ENCODE data around the gene JAM3. TPM values are rescaled to one million over a fixed set of nuclear protein-coding genes. Genes with fewer than 3 reads are reported as not detected.

JAM3 gene
- total RNA-seq, 1 experiment from 2014 or later = 36.5 TPM

- Histone ChIP-seq H3K23ac (ENCODE audit: insufficient read length, low read depth, low read length) (no peak overlapping the region), H3K14ac (ENCODE audit: insufficient read depth, low read length) (peak overlapping the region; percentile 18), H4K5ac (ENCODE audit: insufficient read length, low read depth, low read length) (no peak overlapping the region), H3K18ac (ENCODE audit: insufficient read length, low read depth, low read length) (peak overlapping the region; percentile 22), H3K79me2 (ENCODE audit: insufficient read depth, low read length) (no peaks in the 10 kb centered on the region), H3K23me2 (ENCODE audit: insufficient read length, low read depth, low read length, poor library complexity, severe bottlenecking) (peaks cover 10% of the 10 kb centered on the region), H4K8ac (replicated peaks; ENCODE audit: insufficient read length, low read depth, low read length) (no peak overlapping the region), H4K91ac (ENCODE audit: insufficient read length, low read depth, low read length) (no peak overlapping the region), H3K27ac (ENCODE audit: insufficient read length, low read depth, low read length) (no peak overlapping the region), H2BK15ac (ENCODE audit: low read depth, low read length) (no peak overlapping the region), H2BK12ac (ENCODE audit: insufficient read length, low read depth, low read length) (no peak overlapping the region), H2BK20ac (ENCODE audit: low read depth, low read length, poor library complexity, severe bottlenecking) (no peak overlapping the region), H2BK5ac (ENCODE audit: insufficient read length, low read length) (no peak overlapping the region), H3K4me1 (ENCODE audit: insufficient read depth, low read length) (peaks cover 5% of the 10 kb centered on the region; the same call in 1 of the 2 replicates), H3K9me3 (ENCODE audit: control insufficient read depth, low read depth, low read length) (no peaks in the 10 kb centered on the region), H3K56ac (ENCODE audit: insufficient read length, low read depth, low read length) (no peak overlapping the region), H2AK5ac (ENCODE audit: insufficient read length, low read length) (no peak overlapping the region), H3K4ac (ENCODE audit: low read depth, low read length) (no peak overlapping the region), H4K20me1 (ENCODE audit: control insufficient read depth, insufficient read depth, insufficient read length) (no peaks in the 10 kb centered on the region), H2BK120ac (ENCODE audit: low read depth, low read length, poor library complexity, severe bottlenecking) (no peak overlapping the region), H3K79me1 (ENCODE audit: insufficient read depth, low read depth, low read length, poor library complexity, severe bottlenecking) (no peaks in the 10 kb centered on the region), H3K27me3 (ENCODE audit: insufficient read depth, low read length) (no peaks in the 10 kb centered on the region), H3K4me2 (ENCODE audit: insufficient read depth, insufficient read length, low read length) (peak overlapping the region; percentile 4), H3T11ph (ENCODE audit: low read length) (no peak overlapping the region), H2AFZ (ENCODE audit: low read length) (no peak overlapping the region), H3K9ac (ENCODE audit: extremely low read depth, insufficient read length, low read length) (no peak overlapping the region)
- Mint-ChIP-seq H3K36me3 (ENCODE audit: insufficient read depth in 1 of 3, low read depth in 3 of 3) (peaks cover 0 to 6% (median 2%) of the 10 kb centered on the region in 3 experiments; a peak in 5 of 7 replicates), H3K4me3 (peak overlapping the region; percentile 23 to 30; a peak in 4 of 5 replicates), H3K27me3 (ENCODE audit: low read depth) (peaks cover 42% of the 10 kb centered on the region), H3K9me3 (no peaks in the 10 kb centered on the region), H3K27ac (peak overlapping the region in 2 of 3 experiments; percentile 85 to 90; a peak in 5 of 7 replicates), H3K4me1 (peaks cover 34 to 55% of the 10 kb centered on the region in 2 experiments)
- WGBS (ENCODE audit: extremely low coverage, insufficient read length, low lambda C conversion rate) = no CpG with 5 or more reads among the region's 17 CpGs
- DNase-seq = peak; percentile 95
- no peak for TF ChIP-seq CTCF (conservative IDR thresholded peaks at IDR 0.05)
Observed at GRCh38 chr11:134033696-134034491, 35.0 kb upstream of the JAM3 start.

All from H9 (cell line).